ENCODE results near the gene GOLGA2. TPM values are rescaled to one million over a fixed set of nuclear protein-coding genes. Genes with fewer than 3 reads are reported as not detected.

GOLGA2 gene
- total RNA-seq, 1 experiment from 2014 or later: 188 TPM

- no peak for TF ChIP-seq EZH2 (IDR thresholded peaks at IDR 0.05; ENCODE audit: low read depth)
- Histone ChIP-seq H3K4me2 (peak overlapping the region; percentile 94), H3K9me2 (ENCODE audit: insufficient read depth) (no peaks in the 10 kb centered on the region), H3F3A (ENCODE audit: insufficient read depth, low read depth) (peaks cover 4% of the 10 kb centered on the region; the same call in 1 of the 2 replicates), H3K4me1 (replicated peaks; ENCODE audit: insufficient read depth) (peaks cover 21% of the 10 kb centered on the region), H2AFZ (peak overlapping the region; percentile 91), H3K4me3 (peak overlapping the region; percentile 100), H3K9me3 (ENCODE audit: insufficient read depth, low read depth) (no peaks in the 10 kb centered on the region), H3K27me3 (ENCODE audit: insufficient read depth, low read depth) (no peaks in the 10 kb centered on the region), H4K20me1 (ENCODE audit: insufficient read depth) (no peaks in the 10 kb centered on the region; the same call in 1 of the 2 replicates), H3K79me2 (ENCODE audit: low read depth) (peaks cover 52% of the 10 kb centered on the region), H3K27ac (peak overlapping the region; percentile 74; the same call in 1 of the 2 replicates), H3K36me3 (ENCODE audit: low read depth) (peaks cover 15% of the 10 kb centered on the region)
- DNase-seq: peak in 1 of 2 experiments; percentile 50
- intact Hi-C loops (cut with micrococcal nuclease; ENCODE audit: unreplicated experiment): loop anchor here (1.0 to 2.0 kb wide), 4 partner anchors 19 to 45 kb away; partner anchors contain the start of genes GOLGA2, SLC27A4 and SWI5
- CTCF ChIA-PET: no interaction called here
- TSS peak; percentile 63 for BruUV-seq (replicated peaks)
- POLR2A ChIA-PET (ENCODE audit: unreplicated experiment): no interaction called here
These were observed 46.1 kb upstream of the GOLGA2 start for GRCh38 chr9:128321879-128322403.

GRCh38 chr9:128321343-128321742, 45.5 kb upstream of the GOLGA2 start:
- no peak overlapping the region for H3K27ac ChIP-seq
- H3K4me1 ChIP-seq (replicated peaks; ENCODE audit: insufficient read depth): peaks cover 21% of the 10 kb centered on the region
- H2AFZ ChIP-seq: no peak overlapping the region
- TF ChIP-seq EZH2 (IDR thresholded peaks at IDR 0.05; ENCODE audit: low read depth): no peak
- TF ChIP-seq CTCF (conservative IDR thresholded peaks at IDR 0.05): no peak
- H3K4me2 ChIP-seq: peak overlapping the region; percentile 94
- peaks cover 4% of the 10 kb centered on the region; the same call in 1 of the 2 replicates for H3F3A ChIP-seq (ENCODE audit: insufficient read depth, low read depth)
- no TSS peak for BruUV-seq (replicated peaks)
- CTCF ChIA-PET: no interaction called here
- H3K9me3 ChIP-seq (ENCODE audit: insufficient read depth, low read depth): no peaks in the 10 kb centered on the region
- peaks cover 52% of the 10 kb centered on the region for H3K79me2 ChIP-seq (ENCODE audit: low read depth)
- no peak for DNase-seq
- intact Hi-C loops (cut with micrococcal nuclease; ENCODE audit: unreplicated experiment): no loop called here
- no peaks in the 10 kb centered on the region for H3K27me3 ChIP-seq (ENCODE audit: insufficient read depth, low read depth)
- H4K20me1 ChIP-seq (ENCODE audit: insufficient read depth): no peaks in the 10 kb centered on the region; the same call in 1 of the 2 replicates
- POLR2A ChIA-PET (ENCODE audit: unreplicated experiment): no interaction called here
- no peaks in the 10 kb centered on the region for H3K9me2 ChIP-seq (ENCODE audit: insufficient read depth)
- H3K36me3 ChIP-seq (ENCODE audit: low read depth): peaks cover 15% of the 10 kb centered on the region
- peak overlapping the region; percentile 100 for H3K4me3 ChIP-seq

- H3K9me2 ChIP-seq (ENCODE audit: insufficient read depth): no peaks in the 10 kb centered on the region
- intact Hi-C loops (cut with micrococcal nuclease; ENCODE audit: unreplicated experiment): no loop called here
- no peaks in the 10 kb centered on the region for H3K27me3 ChIP-seq (ENCODE audit: insufficient read depth, low read depth)
- no peak for DNase-seq
- H3K4me2 ChIP-seq: no peak overlapping the region
- CTCF ChIA-PET: interaction anchor here (0.6 kb wide), 1 partner anchor 102 kb away, joined by 3 read pairs; no protein-coding TSS in a partner anchor
- no peak overlapping the region for H2AFZ ChIP-seq
- no peak overlapping the region for H3K27ac ChIP-seq
- no peaks in the 10 kb centered on the region for H4K20me1 ChIP-seq (ENCODE audit: insufficient read depth)
- POLR2A ChIA-PET (ENCODE audit: unreplicated experiment): interaction anchor here (1.0 kb wide), 1 partner anchor 13 kb away, joined by 6 read pairs; no protein-coding TSS in a partner anchor
- H3K4me3 ChIP-seq: no peak overlapping the region
- no TSS peak for BruUV-seq (replicated peaks)
- H3K79me2 ChIP-seq (ENCODE audit: low read depth): peaks cover 22% of the 10 kb centered on the region
- TF ChIP-seq CTCF (conservative IDR thresholded peaks at IDR 0.05) (no peak), EZH2 (IDR thresholded peaks at IDR 0.05; ENCODE audit: low read depth) (no peak)
- no peaks in the 10 kb centered on the region for H3F3A ChIP-seq (ENCODE audit: insufficient read depth, low read depth)
- no peaks in the 10 kb centered on the region for H3K9me3 ChIP-seq (ENCODE audit: insufficient read depth, low read depth)
- H3K4me1 ChIP-seq (replicated peaks; ENCODE audit: insufficient read depth): peaks cover 9% of the 10 kb centered on the region
- peaks cover 17% of the 10 kb centered on the region for H3K36me3 ChIP-seq (ENCODE audit: low read depth)
These were observed 41.8 kb upstream of the GOLGA2 start for GRCh38 chr9:128317629-128318028.

All from PC-9 (cell line).